WTC11 (cell line): Measurements from ENCODE around the gene CCNYL1.

ENCODE experiments used
- CREB1 ChIP-seq: sonication (generic); formaldehyde crosslinking; IDR thresholded peaks from 2 replicates; pipeline ENCODE4 v1.8.0; 2023; ENCODE audit warnings: mild to moderate bottlenecking, missing genetic modification reagents
- FOXJ3 ChIP-seq: sonication (generic); formaldehyde crosslinking; IDR thresholded peaks from 2 replicates; pipeline ENCODE4 v1.9.0; 2021; ENCODE audit warnings: missing genetic modification reagents, mild to moderate bottlenecking, borderline replicate concordance
- NR2C2 ChIP-seq: sonication (generic); formaldehyde crosslinking; IDR thresholded peaks from 2 replicates; pipeline ENCODE4 v1.8.0; 2022; ENCODE audit warnings: mild to moderate bottlenecking, missing genetic modification reagents
- RELA ChIP-seq: sonication (generic); formaldehyde crosslinking; IDR thresholded peaks from 2 replicates; pipeline ENCODE4 v1.8.1; 2022; ENCODE audit warnings: missing genetic modification reagents, mild to moderate bottlenecking, borderline replicate concordance
- TCF7 ChIP-seq: sonication (generic); formaldehyde crosslinking; IDR thresholded peaks from 2 replicates; pipeline ENCODE4 v1.8.0; 2022; ENCODE audit warnings: mild to moderate bottlenecking, low read depth, missing genetic modification reagents, moderate library complexity
- ZBTB21 ChIP-seq: sonication (generic); formaldehyde crosslinking; IDR thresholded peaks from 2 replicates; pipeline ENCODE4 v1.8.1; 2023; ENCODE audit warnings: mild to moderate bottlenecking, missing genetic modification reagents, borderline replicate concordance
- ZNF121 ChIP-seq: sonication (generic); formaldehyde crosslinking; IDR thresholded peaks from 2 replicates; pipeline ENCODE4 v1.8.0; 2023; ENCODE audit warnings: missing genetic modification reagents
- ZNF416 ChIP-seq: fragments of 250-450 bp; sonication (Bioruptor Pico); IDR thresholded peaks from 2 replicates; pipeline ENCODE4 v1.9.0; 2021; ENCODE audit warnings: mild to moderate bottlenecking, inconsistent platforms
- TF ChIP-seq, protein P1 (sequence below): fragments of 200-600 bp; IDR thresholded peaks from 2 replicates; pipeline ENCODE4 v1.8.0; 2022; ENCODE audit warnings: antibody characterized with exemption
- TF ChIP-seq, protein P2 (sequence below): sonication (generic); formaldehyde crosslinking; IDR thresholded peaks from 2 replicates; pipeline ENCODE4 v1.8.0; 2022; ENCODE audit warnings: mild to moderate bottlenecking, missing genetic modification reagents
- TF ChIP-seq, protein P3 (sequence below): sonication (generic); formaldehyde crosslinking; IDR thresholded peaks from 2 replicates; pipeline ENCODE4 v1.8.1; 2023; ENCODE audit warnings: mild to moderate bottlenecking, missing genetic modification reagents, borderline replicate concordance
- TF ChIP-seq, protein P4 (sequence below): sonication (generic); formaldehyde crosslinking; IDR thresholded peaks from 2 replicates; pipeline ENCODE4 v1.8.0; 2022; ENCODE audit warnings: mild to moderate bottlenecking, missing genetic modification reagents
- TF ChIP-seq, protein P5 (sequence below): sonication (generic); formaldehyde crosslinking; conservative IDR thresholded peaks from 2 replicates; pipeline ENCODE4 v1.8.1; 2022; ENCODE audit warnings: mild to moderate bottlenecking, missing genetic modification reagents

DNA sequence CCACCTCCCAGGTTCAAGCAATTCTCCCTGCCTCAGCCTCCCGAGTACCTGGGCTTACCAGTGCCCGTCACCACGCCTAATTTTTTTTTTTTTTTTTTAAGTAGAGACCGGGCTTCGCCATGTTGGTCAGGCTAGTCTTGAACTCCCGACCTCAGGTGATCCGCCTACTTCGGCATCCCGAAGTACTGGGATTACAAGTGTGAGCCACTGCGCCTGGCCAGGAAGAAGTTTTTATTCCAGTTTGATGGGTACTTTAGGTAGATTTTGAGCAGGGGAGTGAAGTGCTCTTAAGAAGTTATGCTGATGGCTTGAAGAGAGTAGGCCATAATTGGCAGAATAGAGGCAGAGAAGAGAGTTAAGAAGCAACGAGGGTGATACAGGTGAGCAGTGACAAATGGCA lies 33.0 kb downstream of the CCNYL1 start:
- TF ChIP-seq, protein P1, sequence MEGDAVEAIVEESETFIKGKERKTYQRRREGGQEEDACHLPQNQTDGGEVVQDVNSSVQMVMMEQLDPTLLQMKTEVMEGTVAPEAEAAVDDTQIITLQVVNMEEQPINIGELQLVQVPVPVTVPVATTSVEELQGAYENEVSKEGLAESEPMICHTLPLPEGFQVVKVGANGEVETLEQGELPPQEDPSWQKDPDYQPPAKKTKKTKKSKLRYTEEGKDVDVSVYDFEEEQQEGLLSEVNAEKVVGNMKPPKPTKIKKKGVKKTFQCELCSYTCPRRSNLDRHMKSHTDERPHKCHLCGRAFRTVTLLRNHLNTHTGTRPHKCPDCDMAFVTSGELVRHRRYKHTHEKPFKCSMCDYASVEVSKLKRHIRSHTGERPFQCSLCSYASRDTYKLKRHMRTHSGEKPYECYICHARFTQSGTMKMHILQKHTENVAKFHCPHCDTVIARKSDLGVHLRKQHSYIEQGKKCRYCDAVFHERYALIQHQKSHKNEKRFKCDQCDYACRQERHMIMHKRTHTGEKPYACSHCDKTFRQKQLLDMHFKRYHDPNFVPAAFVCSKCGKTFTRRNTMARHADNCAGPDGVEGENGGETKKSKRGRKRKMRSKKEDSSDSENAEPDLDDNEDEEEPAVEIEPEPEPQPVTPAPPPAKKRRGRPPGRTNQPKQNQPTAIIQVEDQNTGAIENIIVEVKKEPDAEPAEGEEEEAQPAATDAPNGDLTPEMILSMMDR, result no peak
- TF ChIP-seq RELA (CRISPR knock-in tag) (no peak), ZNF416 (no peak), ZNF121 (no peak), TCF7 (CRISPR knock-in tag) (no peak), ZBTB21 (CRISPR knock-in tag) (no peak), CREB1 (CRISPR knock-in tag) (no peak), FOXJ3 (CRISPR knock-in tag) (no peak), NR2C2 (CRISPR knock-in tag) (no peak)
- TF ChIP-seq, protein P2, sequence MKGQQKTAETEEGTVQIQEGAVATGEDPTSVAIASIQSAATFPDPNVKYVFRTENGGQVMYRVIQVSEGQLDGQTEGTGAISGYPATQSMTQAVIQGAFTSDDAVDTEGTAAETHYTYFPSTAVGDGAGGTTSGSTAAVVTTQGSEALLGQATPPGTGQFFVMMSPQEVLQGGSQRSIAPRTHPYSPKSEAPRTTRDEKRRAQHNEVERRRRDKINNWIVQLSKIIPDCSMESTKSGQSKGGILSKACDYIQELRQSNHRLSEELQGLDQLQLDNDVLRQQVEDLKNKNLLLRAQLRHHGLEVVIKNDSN (CRISPR knock-in tag), result no peak
- TF ChIP-seq, protein P3, sequence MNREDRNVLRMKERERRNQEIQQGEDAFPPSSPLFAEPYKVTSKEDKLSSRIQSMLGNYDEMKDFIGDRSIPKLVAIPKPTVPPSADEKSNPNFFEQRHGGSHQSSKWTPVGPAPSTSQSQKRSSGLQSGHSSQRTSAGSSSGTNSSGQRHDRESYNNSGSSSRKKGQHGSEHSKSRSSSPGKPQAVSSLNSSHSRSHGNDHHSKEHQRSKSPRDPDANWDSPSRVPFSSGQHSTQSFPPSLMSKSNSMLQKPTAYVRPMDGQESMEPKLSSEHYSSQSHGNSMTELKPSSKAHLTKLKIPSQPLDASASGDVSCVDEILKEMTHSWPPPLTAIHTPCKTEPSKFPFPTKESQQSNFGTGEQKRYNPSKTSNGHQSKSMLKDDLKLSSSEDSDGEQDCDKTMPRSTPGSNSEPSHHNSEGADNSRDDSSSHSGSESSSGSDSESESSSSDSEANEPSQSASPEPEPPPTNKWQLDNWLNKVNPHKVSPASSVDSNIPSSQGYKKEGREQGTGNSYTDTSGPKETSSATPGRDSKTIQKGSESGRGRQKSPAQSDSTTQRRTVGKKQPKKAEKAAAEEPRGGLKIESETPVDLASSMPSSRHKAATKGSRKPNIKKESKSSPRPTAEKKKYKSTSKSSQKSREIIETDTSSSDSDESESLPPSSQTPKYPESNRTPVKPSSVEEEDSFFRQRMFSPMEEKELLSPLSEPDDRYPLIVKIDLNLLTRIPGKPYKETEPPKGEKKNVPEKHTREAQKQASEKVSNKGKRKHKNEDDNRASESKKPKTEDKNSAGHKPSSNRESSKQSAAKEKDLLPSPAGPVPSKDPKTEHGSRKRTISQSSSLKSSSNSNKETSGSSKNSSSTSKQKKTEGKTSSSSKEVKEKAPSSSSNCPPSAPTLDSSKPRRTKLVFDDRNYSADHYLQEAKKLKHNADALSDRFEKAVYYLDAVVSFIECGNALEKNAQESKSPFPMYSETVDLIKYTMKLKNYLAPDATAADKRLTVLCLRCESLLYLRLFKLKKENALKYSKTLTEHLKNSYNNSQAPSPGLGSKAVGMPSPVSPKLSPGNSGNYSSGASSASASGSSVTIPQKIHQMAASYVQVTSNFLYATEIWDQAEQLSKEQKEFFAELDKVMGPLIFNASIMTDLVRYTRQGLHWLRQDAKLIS (CRISPR knock-in tag), result no peak
- TF ChIP-seq, protein P4, sequence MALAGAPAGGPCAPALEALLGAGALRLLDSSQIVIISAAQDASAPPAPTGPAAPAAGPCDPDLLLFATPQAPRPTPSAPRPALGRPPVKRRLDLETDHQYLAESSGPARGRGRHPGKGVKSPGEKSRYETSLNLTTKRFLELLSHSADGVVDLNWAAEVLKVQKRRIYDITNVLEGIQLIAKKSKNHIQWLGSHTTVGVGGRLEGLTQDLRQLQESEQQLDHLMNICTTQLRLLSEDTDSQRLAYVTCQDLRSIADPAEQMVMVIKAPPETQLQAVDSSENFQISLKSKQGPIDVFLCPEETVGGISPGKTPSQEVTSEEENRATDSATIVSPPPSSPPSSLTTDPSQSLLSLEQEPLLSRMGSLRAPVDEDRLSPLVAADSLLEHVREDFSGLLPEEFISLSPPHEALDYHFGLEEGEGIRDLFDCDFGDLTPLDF (CRISPR knock-in tag), result no peak
- TF ChIP-seq, protein P5, sequence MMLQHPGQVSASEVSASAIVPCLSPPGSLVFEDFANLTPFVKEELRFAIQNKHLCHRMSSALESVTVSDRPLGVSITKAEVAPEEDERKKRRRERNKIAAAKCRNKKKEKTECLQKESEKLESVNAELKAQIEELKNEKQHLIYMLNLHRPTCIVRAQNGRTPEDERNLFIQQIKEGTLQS (CRISPR knock-in tag), result no peak
